T follicular helper cell (primary cell): ENCODE measurements around the gene ARHGEF39.

ENCODE experiments used
- DNase-seq: peaks from one replicate; pipeline ENCODE4 v3.0.0-alpha.2; 2020; ENCODE audit warnings: low read depth

Gene ARHGEF39

DNA sequence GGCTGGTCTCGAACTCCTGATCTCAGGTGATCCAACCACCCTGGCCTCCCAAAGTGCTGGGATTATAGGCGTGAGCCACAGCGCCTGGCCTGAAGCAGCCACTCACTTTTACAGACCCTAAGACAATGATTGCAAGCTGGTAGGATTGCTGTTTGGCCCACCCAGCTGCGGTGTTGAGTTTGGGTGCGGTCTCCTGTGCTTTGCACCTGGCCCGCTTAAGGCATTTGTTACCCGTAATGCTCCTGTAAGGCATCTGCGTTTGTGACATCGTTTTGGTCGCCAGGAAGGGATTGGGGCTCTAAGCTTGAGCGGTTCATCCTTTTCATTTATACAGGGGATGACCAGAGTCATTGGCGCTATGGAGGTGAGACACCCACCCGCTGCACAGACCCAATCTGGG is 10.2 kb upstream of the ARHGEF39 start:
- no peak for DNase-seq

DNA sequence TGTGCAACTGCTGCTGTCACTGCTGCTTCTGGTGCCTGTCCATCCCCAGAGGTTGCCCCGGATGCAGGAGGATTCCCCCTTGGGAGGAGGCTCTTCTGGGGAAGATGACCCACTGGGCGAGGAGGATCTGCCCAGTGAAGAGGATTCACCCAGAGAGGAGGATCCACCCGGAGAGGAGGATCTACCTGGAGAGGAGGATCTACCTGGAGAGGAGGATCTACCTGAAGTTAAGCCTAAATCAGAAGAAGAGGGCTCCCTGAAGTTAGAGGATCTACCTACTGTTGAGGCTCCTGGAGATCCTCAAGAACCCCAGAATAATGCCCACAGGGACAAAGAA is 9.0 kb upstream of the ARHGEF39 start:
- DNase-seq = no peak

DNA sequence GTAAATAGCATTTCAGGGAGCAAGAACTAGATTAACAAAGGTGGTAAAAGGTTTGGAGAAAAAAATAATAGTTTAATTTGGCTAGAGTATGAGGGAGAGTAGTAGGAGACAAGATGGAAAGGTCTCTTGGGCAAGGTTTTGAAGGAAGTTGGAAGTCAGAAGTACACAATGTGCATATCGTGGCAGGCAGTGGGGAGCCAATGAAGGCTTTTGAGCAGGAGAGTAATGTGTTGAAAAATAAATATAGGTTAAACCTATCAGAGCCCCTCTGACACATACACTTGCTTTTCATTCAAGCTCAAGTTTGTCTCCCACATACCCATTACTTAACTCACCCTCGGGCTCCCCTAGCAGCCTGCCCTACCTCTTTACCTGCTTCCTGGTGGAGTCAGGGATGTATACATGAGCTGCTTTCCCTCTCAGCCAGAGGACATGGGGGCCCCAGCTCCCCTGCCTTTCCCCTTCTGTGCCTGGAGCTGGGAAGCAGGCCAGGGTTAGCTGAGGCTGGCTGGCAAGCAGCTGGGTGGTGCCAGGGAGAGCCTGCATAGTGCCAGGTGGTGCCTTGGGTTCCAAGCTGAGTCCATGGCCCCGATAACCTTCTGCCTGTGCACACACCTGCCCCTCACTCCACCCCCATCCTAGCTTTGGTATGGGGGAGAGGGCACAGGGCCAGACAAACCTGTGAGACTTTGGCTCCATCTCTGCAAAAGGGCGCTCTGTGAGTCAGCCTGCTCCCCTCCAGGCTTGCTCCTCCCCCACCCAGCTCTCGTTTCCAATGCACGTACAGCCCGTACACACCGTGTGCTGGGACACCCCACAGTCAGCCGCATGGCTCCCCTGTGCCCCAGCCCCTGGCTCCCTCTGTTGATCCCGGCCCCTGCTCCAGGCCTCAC is 8.4 kb upstream of the ARHGEF39 start, which contains the start of gene CA9:
Gene CA9, plus strand, starts transcription at position 797 of the 893 bp plus-strand sequence. Its CDS starts 32 bp downstream, at position 829.
- DNase-seq = no peak

DNA sequence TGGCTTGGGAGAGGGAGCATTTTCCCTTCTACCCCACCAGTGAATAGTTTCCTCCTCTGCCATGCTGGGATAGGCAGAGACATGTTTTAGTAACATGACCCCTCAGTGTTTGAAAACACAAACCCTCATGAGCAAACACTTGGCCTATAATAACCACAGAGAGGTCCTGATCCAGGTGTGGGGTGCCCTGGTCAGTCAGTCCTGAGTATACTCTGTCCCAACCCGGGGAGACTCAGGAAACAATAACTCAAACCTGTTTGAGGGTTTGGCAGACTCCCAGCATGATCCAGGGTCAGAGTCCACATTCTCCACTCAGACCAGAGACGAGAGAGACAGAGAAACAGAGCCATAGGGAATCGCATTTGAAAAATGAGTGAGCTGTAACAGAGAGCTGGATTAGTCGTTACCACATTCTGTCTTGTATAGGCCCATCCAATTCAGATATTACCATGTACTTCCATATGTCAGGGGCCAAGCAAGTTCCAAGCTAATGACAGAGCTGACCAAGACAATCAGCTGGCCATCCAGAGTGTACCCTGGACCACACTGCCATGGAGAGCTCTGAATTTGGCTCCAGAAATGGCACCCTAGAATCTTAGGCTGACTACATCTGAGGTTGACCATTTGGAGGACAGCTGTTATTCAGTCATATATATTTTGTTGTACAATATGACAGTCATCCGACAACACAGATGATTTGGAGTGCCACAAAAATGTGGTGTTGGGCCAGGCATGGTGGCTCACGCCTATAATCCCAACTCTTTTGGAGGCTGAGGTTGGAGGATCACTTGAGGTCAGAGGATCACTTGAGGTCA is 4.5 kb upstream of the ARHGEF39 start:
- no peak for DNase-seq

DNA sequence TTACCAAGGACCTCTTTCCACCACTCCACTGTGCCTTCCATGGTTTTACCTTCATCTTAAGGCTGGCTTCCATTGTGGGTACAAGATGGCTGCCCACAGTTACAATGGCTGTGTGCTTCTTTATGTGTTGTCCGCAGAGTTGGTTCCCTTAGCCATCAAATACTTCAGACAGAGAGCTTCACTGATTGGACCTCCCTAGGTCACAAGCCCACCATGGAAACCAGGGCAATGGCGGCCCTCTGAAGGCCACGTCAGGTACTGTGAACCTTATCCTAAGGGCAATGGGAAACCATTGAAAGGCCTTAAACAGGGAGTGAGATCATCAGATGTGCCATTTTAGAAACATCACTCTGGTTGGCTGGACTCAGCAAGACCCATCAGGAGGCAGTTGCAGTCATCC is 2.9 kb upstream of the ARHGEF39 start:
- no peak for DNase-seq

DNA sequence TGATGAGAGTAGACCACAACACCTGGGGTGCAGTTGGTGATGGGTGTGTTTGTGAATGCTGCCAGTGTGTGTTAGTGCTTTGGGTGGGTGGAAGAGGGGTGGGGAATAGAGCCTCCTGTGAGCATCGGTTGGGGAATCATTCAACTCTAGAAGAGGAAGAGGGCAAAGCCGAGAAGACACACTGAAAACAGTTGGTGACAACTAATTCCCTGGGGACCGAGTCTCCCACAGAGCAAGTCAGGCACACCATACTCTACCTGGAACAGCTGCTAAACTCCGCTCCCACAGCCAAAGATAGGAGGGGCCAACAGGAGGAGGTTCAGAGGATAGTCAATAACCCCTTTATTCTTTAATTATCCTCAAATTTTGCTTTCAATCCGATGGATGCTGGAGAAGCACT is 1.6 kb upstream of the ARHGEF39 start:
- DNase-seq = no peak

DNA sequence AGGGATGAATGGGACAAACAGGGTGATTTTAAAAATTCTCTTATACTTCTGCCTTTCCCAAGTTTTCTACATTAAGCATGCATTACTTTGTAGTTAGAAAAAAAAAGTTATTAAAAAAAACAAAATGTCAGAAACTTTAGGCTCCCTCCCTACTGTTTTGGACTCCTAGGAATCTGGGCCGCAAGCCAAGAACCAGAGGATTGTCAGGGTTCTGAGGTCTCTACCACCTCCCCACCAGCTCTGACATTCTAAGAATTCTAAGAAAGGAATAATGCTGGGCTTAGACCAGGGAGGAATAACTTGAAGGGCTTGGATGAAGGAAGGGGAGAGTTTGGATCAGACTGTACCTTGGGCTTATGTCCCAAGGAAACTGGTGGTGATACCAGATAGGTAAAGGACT is 1.1 kb upstream of the ARHGEF39 start:
- DNase-seq = no peak

DNA sequence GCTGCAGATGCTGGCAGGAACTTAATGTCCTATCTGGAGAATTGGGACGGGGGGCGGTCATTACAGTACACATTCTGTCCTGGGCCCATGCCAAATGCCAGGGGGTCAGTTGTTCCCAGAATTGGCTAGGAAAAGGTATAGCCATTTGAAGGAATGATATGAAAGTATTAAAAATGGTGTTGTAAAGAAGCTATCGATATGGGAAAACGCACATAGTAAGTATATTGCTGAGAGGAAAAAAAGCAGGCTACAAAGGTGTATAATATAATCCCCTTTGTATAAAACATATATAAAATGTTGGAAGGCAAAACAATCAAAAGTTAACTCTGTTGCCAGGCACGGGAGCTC is 450 bp upstream of the ARHGEF39 start:
- DNase-seq = no peak

DNA sequence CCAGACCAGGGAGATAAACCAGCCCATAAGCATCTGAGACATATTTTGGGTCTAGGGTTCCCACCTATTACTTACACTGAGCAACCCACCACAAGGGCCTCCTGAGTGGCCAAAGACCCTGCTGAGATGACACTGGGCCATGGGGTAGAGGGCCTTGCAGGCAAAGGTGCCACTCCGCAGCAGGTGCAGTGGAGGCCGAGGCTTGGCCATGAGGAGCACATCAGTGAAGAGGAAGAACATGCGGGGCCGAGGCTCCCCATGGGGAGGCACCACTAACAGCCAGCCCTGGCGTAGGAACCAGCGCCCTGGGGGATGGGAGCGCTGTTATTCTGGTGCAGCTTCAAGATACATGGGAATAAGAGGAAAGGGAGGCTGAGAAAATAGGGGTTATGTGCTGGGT is 2.6 kb downstream of the ARHGEF39 start:
- DNase-seq = no peak

DNA sequence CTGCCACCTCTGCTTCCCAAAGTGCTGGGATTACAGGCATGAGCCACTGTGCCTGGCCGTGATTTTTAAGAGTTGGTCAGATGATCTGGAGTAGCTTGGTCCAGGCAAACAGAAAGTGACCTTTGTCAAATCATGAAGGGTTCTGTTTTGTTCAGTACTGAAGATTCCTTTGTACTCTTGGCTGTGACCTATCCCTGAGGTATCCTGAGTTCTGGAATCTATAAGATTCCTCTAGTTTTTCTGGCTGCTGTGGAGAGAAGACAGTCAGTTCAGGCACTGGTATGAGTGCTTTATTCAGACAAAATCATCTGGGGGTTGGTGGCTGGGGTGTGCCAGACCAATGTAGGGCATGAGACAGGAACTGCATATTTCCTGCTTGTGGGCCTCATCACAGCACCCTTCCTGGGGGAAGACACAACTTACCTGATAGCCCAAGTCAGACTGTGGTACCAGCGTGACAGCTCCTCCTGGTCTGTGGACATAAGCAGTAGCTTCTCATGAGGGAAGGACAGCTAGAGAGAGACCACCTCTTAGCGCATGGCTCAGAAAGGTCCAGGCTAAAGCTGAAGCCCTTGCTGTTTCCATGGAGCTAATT is 3.1 kb downstream of the ARHGEF39 start:
- peak; percentile 21 for DNase-seq

DNA sequence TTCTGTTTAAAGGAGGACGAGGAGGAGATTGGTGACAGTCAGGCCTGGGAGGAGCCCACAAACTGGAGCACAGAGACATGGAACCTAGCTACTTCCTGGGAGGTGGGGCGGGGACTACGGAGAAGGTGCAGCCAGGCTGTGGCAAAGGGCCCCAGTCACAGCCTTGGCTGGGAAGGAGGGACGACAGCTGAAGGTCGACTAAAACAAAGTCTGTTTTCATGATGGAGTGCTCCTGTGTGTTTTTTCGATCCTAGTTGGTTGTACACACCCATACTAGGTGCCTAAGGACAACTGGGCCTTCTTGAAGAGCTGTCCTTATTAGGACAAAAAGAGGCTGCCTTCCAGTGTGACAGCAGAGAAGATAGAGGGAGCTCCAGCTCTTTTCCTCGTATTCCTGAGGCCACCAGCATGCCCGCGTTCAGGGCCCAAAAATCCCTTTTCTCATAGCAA is 4.0 kb downstream of the ARHGEF39 start:
- DNase-seq = no peak

DNA sequence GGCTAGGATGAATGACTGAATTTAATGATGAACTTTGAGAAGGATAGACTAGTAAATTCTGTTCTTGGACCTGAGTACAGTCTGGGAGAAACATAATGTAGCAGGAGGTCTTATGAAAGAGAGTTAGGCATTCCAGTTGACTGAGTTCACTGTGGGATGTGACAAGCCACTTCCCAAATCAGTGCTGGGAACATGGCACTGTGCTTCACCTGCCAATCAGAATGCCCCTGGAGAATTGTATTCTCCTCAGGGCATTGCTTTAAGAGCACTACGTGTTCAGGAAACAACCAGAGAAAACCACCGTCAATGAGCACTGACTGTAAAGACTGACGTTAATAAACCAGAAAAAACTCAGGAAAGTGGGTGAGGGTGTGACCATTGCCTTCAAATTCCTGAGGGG is 5.7 kb downstream of the ARHGEF39 start:
- DNase-seq = no peak

DNA sequence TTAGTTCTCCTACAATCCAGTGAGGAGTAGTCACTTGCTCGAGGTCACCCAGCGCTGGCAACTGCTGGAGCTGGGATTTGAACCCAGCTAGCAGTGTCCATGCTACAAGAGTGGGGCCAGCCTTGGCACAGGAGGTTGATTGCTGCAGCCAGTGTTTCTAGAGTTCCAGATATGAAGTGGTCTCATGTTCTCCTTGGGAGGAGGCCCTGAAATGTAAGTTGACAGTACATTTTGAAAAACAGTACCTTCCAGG is 6.1 kb downstream of the ARHGEF39 start:
- no peak for DNase-seq

DNA sequence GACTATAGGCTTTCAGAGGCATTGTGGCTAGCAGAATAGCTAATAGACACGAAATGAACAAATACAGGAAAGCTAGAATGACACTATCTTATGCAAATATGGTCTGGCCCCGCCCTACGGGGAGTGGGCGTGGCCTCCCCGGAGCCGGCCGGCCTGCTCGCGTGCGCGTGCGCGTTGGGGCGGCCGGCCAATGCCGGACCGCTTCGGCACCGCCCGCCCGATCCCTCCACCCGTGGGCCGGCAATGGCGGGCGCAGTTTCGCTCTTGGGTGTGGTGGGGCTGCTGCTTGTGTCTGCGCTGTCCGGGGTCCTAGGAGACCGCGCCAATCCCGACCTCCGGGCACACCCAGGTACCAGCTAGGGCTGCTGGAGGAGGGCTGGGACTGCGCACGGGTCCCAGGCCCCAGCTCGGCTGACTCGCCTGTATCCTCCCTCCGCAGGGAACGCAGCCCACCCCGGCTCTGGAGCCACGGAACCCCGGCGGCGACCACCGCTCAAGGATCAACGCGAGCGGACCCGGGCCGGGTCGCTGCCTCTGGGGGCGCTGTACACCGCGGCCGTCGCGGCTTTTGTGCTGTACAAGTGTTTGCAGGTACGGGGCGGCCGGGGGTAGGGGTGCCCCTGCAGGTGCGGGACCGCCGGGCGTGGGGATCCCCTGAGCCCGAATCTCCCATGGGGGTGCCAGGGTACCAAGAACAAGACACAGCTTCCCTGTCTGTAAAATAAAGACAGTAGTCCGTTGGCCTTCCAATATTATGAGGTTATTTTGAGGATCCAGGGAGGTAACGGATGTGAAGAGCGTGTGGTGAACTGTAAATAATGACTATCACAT is 6.6 kb downstream of the ARHGEF39 start, which contains the start of gene CCDC107:
Gene CCDC107, plus strand, starts transcription at position 156 of the 831 bp plus-strand sequence. Its CDS starts 88 bp downstream, at position 244.
- DNase-seq = peak; percentile 74

DNA sequence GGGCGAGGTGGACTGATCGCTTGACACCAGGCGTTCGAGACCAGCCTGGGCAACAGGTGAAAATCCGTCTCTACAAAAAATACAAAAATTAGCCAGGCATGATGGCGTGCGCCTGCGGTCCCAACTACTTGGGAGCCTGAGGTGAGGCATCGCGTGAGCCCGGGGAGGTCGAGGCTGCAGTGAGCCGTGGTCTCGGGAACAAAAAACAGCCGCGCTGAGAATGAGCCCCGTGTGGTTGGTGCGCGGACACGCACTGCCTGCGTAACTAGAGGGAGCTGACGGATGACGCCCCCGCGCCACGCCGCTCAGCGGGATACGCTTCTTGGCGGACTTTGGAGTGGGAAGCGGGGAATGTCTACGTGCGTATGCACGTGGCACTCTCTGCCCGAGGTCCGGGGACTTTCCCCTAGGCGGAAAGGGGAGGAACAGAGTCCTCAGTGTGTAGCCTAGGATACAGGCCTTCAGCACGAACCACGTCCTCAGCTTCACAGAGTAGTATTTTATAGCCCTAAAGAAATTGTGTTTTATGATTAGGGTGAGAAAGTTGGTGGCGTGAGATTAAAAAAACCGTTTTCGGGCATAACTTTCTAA is 7.4 kb downstream of the ARHGEF39 start, which contains the start of gene RMRP:
Gene RMRP, minus strand, starts transcription at position 474 of the 591 bp plus-strand sequence.
- DNase-seq = peak; percentile 76

DNA sequence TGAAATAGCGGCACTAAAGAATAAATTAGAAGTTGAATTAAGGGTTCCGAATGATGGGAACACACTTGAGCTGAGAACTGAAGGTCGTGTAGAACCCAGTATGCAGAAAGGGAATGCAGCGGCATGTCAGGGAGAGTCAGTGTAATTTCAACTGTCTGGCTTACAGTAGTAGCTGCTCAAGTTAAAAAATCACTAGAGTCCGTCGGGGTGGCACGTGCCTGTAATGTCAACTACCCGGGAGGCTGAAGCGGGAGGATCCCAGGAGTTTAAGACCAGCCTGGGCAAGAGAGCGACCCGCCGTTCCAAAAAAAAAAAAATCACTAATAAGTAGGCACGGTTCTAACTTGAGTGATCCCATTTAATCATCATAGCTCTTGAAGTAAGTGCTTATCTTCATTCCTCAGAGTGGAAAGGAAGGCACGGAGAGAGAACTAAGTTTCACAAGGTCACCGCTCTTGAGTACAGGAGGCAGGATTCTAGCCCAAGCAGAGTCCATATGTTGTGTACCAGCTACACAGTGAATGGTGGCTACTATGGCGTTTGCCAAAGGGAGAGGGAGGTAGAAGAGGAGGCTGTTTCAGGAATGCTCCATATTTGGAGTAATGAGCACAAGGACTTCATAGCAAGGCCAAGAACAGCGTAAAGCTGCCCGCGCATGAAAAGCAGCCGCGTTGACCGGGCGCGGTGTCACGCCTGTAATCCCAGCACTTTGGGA is 8.0 kb downstream of the ARHGEF39 start:
- DNase-seq = no peak

DNA sequence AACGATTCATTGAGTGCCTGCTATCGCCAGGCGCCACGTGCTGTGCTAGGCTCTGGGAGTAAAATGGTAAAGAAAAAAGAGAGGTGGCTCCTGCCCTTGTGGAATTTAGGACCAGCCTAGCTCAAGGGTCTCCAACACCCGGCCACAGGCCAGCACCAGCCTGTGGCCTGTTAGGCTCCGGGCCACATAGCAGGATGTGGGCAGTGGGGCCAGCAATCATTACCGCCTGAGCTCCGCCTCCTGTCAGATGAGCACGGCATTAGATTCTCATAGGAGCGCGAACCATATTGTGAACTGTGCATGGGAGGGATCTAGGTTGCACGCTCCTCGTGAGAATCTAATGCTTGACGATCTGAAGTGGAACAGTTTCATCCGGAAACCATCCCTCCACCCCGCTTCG is 8.6 kb downstream of the ARHGEF39 start:
- no peak for DNase-seq

DNA sequence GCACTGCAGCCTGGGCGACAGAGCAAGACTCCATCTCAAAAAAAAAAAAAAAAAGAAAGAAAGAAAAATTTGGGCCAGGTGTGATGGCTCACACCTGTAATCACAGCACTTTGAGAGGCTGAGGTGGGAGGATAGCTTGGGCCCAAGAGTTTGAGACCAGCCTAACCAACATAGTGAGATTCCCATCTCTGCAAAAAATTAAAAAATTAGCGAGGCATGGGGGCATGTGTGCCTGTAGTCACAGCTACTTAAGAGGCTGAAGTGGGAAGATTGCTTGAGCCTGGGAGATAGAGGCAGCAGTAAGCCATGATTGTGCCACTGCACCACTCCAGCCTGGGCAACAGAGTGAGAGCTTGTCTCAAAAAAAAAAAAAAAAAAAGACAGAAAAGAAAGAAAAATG is 11.4 kb downstream of the ARHGEF39 start:
- no peak for DNase-seq

DNA sequence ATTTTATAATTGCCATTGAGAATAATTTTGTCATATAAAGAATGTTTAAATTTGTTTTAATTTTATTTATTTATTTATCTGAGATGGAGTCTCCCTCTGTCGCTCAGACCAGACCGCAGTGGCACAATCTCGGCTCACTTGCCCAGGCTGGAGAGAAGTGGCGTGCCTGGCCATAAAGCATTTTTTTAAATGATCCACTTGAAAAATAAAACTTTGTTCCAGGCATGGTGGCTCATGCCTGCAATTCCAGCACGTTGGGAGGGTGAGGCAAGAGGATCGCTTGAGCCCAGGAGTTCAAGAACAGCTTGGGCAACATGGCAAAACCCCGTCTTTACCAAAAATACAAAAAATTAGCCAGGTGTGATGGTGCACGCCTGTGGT is 12.2 kb downstream of the ARHGEF39 start:
- DNase-seq = no peak

DNA sequence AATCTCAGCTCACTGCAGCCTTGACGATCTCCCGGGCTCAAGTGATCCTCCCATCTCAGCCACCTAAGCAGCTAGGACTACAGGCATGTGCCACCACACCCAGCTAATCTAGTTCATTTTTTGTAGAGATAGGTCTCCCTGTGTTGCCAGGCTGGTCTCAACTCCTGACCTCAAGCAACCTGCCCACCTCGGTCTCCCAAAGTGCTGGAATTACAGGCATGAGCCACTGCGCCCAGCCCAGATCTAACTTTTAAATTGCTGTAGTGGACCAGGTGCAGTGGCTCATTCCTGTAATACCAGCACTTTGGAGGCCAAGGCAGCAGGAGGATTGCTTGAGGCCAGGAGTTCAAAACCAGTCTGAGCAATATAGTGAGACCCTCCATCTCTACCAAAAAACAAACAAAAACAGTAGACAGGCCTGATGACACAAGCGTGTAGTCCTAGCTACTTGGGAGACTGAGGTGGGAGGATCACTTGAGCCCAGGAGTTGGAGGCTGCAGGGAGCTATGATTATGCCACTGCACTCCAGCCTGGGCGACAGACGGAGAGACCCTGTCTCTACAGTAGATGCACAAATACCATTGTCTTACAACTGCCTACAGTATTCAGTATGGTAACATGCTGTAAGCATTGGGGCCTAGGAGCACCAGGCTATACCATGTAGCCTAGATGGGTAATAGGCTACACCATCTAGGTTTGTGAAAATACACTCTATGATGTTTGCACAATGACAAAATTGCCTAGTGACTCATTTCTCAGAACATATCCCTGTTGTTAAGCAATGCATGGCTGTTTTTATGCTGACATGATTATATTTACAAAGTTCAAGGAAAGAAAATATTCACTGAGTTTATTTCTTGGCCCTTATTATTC is 12.8 kb downstream of the ARHGEF39 start:
- no peak for DNase-seq
